Measurements from ENCODE around the gene NPAS2.
A peak's percentile ranks its signal among the peaks of the same experiment; 100 is the strongest.

Gene NPAS2

GRCh38 chr2:100819370-100820272 lies at the start of gene NPAS2:
Gene NPAS2, plus strand, starts transcription at chr2:100820139. Its CDS starts 84,616 bp downstream, at chr2:100904755.
- DNase-seq (ENCODE audit: low spot score), result peak; percentile 82

GRCh38 chr2:100771125-100771524 lies 48.8 kb upstream of the NPAS2 start:
- DNase-seq (ENCODE audit: low spot score), result no peak

DNA sequence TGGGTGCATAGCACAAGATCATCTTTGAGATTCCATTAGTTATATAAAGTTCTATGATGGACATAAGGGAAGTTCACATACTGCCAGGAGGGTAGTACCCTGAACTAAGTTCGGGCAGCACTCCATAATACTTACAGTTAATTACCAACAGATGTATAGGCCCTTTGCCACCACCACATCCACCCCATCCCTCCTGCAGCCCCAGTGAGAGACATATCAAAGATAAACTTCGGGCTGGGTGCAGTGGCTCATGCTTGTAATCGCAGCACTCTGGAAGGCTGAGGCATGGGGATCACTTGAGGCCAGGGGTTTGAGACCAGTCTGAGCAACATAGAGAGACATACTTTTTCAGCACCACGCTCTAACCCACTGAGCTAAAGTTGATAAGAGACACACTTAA lies 46.4 kb upstream of the NPAS2 start:
- DNase-seq (ENCODE audit: low spot score), result no peak

DNA sequence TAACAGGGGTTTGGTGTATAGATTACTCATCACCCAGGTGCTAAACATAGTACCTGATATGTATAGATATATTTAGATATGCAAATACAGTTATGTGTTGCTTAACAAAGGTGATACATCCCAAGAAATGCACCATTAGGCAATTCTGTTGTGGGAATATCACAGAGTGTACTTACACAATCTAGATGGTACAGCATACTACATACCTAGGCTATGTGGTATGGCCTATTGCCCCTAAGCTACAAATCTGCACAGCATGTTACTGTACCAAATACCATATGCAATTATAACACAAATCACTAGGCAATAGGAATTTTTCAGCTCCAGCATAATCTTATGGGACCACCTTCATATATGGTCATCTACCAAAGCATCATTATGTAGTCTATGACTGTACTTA lies 43.5 kb upstream of the NPAS2 start:
- no peak for DNase-seq (ENCODE audit: low spot score)

DNA sequence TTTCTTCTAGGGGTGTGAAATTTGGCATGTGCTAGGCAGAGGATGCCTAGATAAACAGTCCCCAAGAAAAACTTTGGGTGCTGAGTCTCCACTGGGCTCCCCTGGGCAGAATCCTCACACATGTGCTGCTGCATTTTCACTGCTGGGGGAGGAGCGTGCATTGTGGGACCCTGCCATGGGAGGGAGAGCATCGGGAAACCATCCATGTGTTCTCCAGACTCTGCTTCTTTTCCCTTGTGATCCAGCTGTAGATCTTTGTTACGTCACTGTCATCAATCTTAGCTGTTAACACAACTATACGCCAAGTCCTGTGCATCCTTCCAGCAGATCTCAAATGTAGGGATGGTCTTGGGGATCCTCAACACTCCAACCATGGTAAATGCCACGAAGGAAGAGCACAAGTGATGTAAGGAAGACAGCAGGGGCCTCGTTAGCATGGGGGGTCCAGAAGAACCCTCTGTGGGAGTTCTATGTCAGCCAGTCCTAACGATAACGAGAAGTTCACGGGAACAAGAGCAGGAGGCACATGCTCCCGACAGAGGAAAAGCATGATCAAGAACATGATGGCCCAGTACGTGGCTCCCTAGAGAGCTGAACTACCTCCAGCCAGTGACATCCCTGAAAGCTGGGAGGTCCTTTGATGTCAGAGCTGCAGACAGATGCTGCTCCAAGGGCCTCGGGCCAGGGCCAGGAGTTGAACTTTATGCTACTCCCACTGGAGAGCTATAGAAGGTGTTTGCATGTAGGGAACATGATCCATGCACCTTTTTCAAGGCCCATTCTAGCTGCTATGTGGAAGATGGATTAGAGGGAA lies 41.1 kb upstream of the NPAS2 start:
- DNase-seq (ENCODE audit: low spot score), result no peak

DNA sequence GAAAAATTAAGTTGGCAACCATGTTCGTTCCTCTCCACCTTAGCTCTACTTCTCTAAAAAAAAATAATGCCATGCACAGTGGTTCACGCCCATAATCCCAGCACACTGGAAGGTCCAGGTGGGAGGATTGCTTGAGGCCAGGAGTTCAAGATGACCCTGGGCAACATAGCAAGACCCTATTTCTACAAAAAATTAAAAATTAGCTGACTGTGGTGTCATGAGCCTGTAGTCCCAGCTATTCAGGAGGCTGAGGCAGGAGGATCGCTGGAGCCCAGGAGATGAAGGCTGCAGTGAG lies 40.1 kb upstream of the NPAS2 start:
- DNase-seq (ENCODE audit: low spot score), result no peak

DNA sequence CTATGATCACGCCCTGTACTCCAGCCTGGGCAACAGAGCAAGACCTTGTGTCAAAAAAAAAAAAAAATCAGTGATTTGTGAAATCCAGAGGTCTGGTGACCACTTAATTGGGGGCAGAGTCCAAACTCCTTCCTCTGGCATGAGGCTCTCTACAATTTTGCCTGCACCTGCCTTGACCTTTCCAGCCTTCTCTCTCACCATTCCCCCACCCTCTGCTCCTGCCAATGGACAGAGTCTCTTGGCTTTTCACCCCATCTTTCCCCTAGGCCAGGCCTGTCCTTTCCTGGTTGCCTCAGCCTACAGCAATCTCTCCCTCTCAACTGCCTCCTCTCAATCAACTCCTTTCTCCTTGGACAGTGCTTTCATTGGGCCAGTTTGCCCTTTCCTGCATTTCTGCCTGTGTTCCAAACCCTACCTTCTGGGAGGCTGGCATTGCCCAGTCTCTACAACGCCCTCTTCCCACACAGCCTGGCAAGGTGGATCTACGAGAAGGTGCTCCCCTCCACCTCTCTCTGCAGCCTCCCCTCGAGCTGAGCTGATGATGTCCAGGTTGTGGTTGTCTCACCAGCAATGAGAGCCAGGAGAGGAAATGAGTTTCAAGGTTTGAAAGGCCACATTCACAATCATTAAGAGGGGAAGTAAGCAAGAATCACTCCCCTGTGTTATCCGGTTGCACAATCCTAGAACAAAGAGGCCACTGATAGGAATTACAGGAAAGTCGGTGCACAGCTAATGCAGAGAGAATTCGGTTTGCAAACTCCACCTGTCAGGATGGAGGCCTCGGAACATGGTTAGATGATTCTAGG lies 39.5 kb upstream of the NPAS2 start:
- DNase-seq (ENCODE audit: low spot score), result no peak

DNA sequence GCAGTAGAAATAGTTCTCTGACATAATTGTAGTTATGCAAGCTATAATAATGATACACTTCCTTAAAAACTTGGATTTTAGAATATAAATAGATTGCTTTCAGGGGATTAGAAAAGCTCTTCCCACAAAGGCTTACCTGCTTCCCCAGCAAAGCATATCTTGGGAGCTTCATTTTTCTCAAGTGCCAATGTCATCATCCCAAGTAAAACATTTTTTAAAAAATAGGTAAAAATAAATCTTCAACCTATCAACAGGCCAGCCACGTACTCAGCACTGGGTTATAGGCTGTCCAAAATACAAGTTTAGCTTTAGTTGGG lies 39.0 kb upstream of the NPAS2 start:
- no peak for DNase-seq (ENCODE audit: low spot score)

- no peak for DNase-seq (ENCODE audit: low spot score)
These were observed 38.2 kb upstream of the NPAS2 start for GRCh38 chr2:100781523-100782379.

DNA sequence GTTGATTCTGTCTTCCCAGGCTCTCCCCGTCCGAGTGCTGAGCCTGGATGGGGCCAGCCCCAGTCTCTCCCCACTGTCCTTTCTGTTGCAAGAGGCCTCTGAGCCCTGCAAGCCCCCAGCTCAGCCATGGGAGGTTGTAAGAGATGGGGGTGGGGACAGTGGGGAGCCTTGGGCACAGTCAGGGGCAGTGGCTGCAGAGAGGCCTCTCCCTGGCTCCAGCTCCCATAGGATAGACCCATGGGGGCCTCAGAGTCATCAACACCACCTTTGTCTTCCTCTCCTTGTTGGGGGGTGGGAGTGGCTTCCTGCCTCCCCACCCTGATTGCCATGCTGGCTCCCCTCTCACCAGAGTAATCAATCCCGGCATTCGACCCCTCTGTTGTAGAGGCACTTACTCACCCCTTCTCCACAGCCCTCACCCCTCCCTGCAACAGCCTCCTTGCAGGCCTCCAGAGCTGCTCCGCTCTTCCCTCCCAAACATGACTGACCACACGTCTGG lies 37.5 kb upstream of the NPAS2 start:
- no peak for DNase-seq (ENCODE audit: low spot score)

- no peak for DNase-seq (ENCODE audit: low spot score)
These were observed 36.0 kb upstream of the NPAS2 start for GRCh38 chr2:100783987-100784386.

DNA sequence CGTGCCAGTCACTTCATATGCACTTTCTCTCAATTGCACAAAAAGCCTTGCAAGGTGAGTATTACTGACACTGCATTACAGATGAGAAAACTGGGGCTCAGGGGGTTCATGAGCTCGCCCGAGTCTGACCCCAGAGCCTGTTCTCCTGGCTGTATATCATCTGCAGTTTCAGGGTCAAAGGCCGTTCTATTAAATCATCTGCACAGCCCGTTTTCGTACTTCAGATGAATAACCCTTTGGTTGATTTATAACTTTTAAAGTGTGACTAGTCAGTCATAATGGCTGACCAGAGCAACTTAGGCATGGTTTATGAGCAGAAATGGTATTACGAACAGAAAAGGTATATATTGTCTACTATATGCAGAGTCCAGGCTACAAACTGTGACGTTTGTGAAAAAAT lies 35.3 kb upstream of the NPAS2 start:
- DNase-seq (ENCODE audit: low spot score), result no peak

DNA sequence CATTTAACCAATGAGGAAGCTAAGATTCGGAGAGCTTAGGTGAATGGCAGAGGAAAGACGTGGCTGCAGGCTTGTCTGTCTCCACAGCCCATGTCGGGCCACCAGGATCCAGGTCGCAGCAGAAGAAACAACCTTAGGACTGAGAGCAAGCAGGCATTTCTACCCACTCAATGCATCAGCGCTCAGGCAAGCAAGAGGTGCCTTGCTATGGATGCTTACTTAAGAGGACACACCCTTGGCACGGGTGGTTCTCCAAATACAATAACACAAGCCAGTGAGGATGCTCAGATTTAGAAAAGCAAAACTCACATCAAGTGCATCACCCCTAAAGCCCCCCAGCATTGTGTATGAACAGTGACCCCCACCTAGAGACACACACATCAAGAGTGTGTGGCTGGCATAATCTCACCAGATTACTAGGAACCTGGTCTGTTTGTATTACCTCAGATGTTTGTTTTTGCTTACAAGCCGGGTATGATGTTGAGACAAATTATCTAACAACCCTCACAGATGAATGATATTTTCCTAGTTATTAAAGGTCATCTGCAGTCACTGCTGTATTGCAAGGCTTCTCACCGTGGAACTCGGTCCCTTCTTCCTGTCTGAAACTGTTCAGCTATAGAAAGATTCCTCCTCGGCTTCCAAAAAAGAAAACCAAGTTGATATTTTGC lies 34.2 kb upstream of the NPAS2 start:
- no peak for DNase-seq (ENCODE audit: low spot score)

DNA sequence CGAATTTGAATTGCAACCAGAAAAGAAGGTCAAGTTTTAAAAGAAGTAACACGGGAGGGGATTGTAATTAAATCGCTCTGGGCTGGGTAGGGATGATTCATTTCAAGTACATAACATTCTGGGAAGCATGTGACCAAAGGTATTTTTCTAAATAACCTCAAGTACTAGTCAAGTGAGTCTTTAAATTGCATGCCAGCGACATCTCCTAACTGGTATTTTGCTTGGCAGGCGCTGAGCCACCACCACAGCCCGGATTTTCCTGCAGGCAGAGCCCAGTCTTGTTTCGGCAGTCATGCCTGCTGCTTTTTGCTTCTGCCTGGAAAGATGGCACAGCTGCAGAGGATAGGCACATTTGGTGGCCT lies 33.7 kb upstream of the NPAS2 start:
- DNase-seq (ENCODE audit: low spot score), result peak; percentile 84

GRCh38 chr2:100786985-100787384 lies 33.0 kb upstream of the NPAS2 start:
- no peak for DNase-seq (ENCODE audit: low spot score)

DNA sequence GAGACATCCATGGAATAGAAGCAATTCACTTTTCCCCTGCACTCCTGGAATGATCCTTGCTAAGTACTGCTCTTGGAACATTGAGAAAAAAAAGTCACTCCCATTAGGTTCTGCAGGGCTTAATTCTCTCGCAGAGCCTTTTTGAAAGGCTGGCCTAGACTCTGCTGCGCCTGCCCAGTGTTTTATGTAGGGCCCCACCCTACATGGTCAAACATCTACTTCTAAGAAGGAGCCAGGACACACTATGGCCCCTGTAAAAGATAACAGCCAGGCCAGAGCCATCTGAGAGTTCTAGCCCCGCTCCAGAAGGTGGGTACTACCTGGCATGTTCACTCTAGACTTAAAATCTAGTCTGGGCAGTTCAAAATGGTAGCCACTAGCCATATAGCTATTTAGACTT lies 30.6 kb upstream of the NPAS2 start:
- no peak for DNase-seq (ENCODE audit: low spot score)

GRCh38 chr2:100791294-100791935 lies 28.5 kb upstream of the NPAS2 start:
- no peak for DNase-seq (ENCODE audit: low spot score)

- DNase-seq (ENCODE audit: low spot score), result no peak
These were observed 28.0 kb upstream of the NPAS2 start for GRCh38 chr2:100791936-100792308.

DNA sequence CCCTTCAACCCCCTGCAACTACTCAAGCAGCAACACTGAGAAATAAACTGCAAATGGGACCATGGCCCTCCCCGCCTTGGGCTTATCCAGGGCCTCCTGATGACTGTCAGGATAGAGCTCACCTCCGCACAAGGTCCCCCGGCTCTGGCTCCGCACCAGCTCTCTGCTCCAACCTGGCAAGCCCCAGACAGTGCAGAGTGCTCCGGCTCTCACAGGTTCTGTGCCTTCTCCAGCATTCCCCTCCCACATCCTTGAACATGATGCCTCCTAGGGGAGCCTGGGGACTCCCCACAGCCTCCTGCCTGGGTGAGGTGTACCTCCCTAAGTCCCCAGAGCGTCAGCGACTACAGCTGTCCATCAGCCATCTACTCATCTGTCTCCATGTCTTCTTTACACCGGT lies 26.7 kb upstream of the NPAS2 start:
- DNase-seq (ENCODE audit: low spot score), result no peak

GRCh38 chr2:100793982-100794381 lies 26.0 kb upstream of the NPAS2 start:
- no peak for DNase-seq (ENCODE audit: low spot score)

Data from AG20443 (cell line).